ENCODE data around the gene NCK2.

DNA sequence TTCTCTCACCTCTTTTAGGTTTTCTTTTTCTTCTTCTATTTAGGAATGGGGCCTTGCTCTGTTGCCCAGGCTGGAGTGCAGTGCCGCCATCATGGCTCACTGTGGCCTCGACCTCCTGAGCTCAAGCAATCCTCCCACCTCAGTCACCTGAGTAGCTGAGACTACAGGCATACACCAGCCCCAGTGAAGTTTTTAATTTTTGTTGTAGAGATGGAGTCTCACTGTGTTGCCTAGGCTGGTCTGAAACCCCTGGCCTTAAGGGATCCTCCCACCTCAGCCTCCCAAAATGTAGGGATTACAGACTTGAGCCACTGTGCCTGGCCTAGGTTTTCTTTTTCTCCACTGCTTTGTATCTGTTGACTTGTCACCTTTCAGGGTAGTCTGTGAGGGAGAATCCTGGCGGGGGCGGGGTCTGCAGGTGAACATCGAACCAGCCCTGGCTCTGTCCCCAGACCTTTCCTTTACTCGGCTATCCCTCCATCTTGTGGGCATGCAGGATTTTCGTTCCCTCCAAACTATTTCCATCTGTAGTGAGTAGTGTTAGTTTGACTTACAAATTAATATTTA lies 21.7 kb downstream of the NCK2 start:
- TF ChIP-seq SUZ12 (IDR thresholded peaks at IDR 0.05) (no peak), FOXK2 (IDR thresholded peaks at IDR 0.05) (no peak)

All from HEK293T (cell line).